IMR-90 (cell line): ENCODE data around the gene SOX6. TPM values are rescaled to one million over a fixed set of nuclear protein-coding genes. Genes with fewer than 3 reads are reported as not detected.

Experiments used
- ATAC-seq: fragments of 200-7000 bp; cut with Tn5 transposase; 2 replicates; pipeline ENCODE4 v1.9.1; 2020; ENCODE audit warnings: low read depth, mild to moderate bottlenecking, moderate library complexity
- Bru-seq: library from RNA; stranded (reverse); fragments of 400-500 nt; gene quantifications from one replicate; lab custom pipeline; 2021; lab: Mats Ljungman, UMichigan
- BruChase-seq, 2 experiments: library from RNA; stranded (reverse); fragments of 400-500 nt; gene quantifications; one replicate each; lab custom pipeline; 2021; lab: Mats Ljungman, UMichigan
- BruUV-seq: library from RNA; stranded (reverse); fragments of 400-500 nt; replicated peaks from 2 replicates; lab custom pipeline; 2021; lab: Mats Ljungman, UMichigan
- CTCF ChIA-PET: fragments of 300-600 bp; formaldehyde crosslinking; extraction: SDS; loops from one replicate; lab custom pipeline; 2021; ENCODE audit warnings: antibody characterized with exemption; lab: Yijun Ruan, JAX
- POLR2A ChIA-PET: fragments of 300-600 bp; sonication (Branson Sonifier 250); formaldehyde crosslinking; loops from one replicate; lab custom pipeline; 2022; ENCODE audit warnings: antibody characterized with exemption; ENCODE audit not compliant: unreplicated experiment; lab: Charles Lee
- DNase-seq: peaks from one replicate; pipeline ENCODE4 v3.0.0; 2013
- H2AFZ ChIP-seq: replicated peaks from 2 replicates; pipeline ENCODE3; 2013; ENCODE audit warnings: low read length, mild to moderate bottlenecking; ENCODE audit not compliant: poor library complexity
- H2AK5ac ChIP-seq: 2 replicates; pipeline ENCODE4 v1.6.1; 2013; ENCODE audit warnings: low read depth, low read length, inconsistent platforms
- H2AK9ac ChIP-seq: replicated peaks from 2 replicates; pipeline ENCODE3; 2013; ENCODE audit warnings: mild to moderate bottlenecking, low read depth, low read length, moderate library complexity; ENCODE audit not compliant: poor library complexity
- H2BK120ac ChIP-seq: 2 replicates; pipeline ENCODE4 v1.6.1; 2013; ENCODE audit warnings: low read depth, low read length, inconsistent platforms
- H2BK15ac ChIP-seq: 3 replicates; pipeline ENCODE4 v1.6.1; 2013; ENCODE audit warnings: low read depth, low read length, inconsistent platforms
- H2BK20ac ChIP-seq: 2 replicates; pipeline ENCODE4 v1.6.1; 2013; ENCODE audit warnings: low read depth, mild to moderate bottlenecking, inconsistent platforms, low read length, moderate library complexity
- H2BK5ac ChIP-seq: 2 replicates; pipeline ENCODE4 v1.6.1; 2013; ENCODE audit warnings: mild to moderate bottlenecking, low read depth, low read length, inconsistent platforms; ENCODE audit not compliant: poor library complexity, severe bottlenecking
- H3K14ac ChIP-seq: replicated peaks from 2 replicates; pipeline ENCODE4 v1.6.1; 2013; ENCODE audit warnings: low read depth, low read length, inconsistent platforms
- H3K18ac ChIP-seq: 2 replicates; pipeline ENCODE4 v1.6.1; 2013; ENCODE audit warnings: low read depth, low read length, control low read depth
- H3K23ac ChIP-seq: 2 replicates; pipeline ENCODE4 v1.6.1; 2013; ENCODE audit warnings: low read depth, low read length, inconsistent platforms
- H3K27ac ChIP-seq: 2 replicates; pipeline ENCODE4 v1.5.1; 2013; ENCODE audit warnings: mild to moderate bottlenecking, control low read depth, low read length; ENCODE audit not compliant: insufficient read depth
- H3K27me3 ChIP-seq: 2 replicates; pipeline ENCODE4 v1.6.1; 2013; ENCODE audit warnings: low read length; ENCODE audit not compliant: control insufficient read depth, insufficient read depth
- H3K36me3 ChIP-seq: 2 replicates; pipeline ENCODE4 v1.6.1; 2013; ENCODE audit warnings: low read length, mixed read lengths; ENCODE audit not compliant: control insufficient read depth, insufficient read depth
- H3K4ac ChIP-seq: 2 replicates; pipeline ENCODE4 v1.6.1; 2013; ENCODE audit warnings: low read depth, low read length, inconsistent platforms
- H3K4me1 ChIP-seq: 2 replicates; pipeline ENCODE4 v1.6.1; 2013; ENCODE audit warnings: low read length, mixed read lengths; ENCODE audit not compliant: control insufficient read depth, insufficient read depth
- H3K4me2 ChIP-seq: 2 replicates; pipeline ENCODE4 v1.6.1; 2013; ENCODE audit warnings: low read depth, mild to moderate bottlenecking, control low read depth, low read length, moderate library complexity
- H3K4me3 ChIP-seq: 2 replicates; pipeline ENCODE4 v1.5.1; 2013; ENCODE audit warnings: low read depth, mild to moderate bottlenecking, control low read depth, low read length, moderate library complexity; ENCODE audit not compliant: insufficient read depth
- H3K56ac ChIP-seq: 2 replicates; pipeline ENCODE4 v1.6.1; 2013; ENCODE audit warnings: low read length, inconsistent platforms; ENCODE audit not compliant: insufficient read depth; ENCODE audit errors: extremely low read depth
- H3K79me1 ChIP-seq, 2 experiments: 2 replicates each; pipeline ENCODE4 v1.6.1; 2013; ENCODE audit warnings: low read length in 2 of 2, inconsistent platforms in 1 of 2, low read depth in 1 of 2
- H3K9ac ChIP-seq: 2 replicates; pipeline ENCODE4 v1.6.1; 2013; ENCODE audit warnings: low read depth, low read length, control low read depth
- H3K9me1 ChIP-seq: 2 replicates; pipeline ENCODE4 v1.6.1; 2013; ENCODE audit warnings: low read length, inconsistent platforms; ENCODE audit not compliant: insufficient read depth
- H3K9me3 ChIP-seq: 2 replicates; pipeline ENCODE4 v1.6.1; 2013; ENCODE audit warnings: low read length; ENCODE audit not compliant: control insufficient read depth, insufficient read depth
- H4K20me1 ChIP-seq: 2 replicates; pipeline ENCODE4 v1.6.1; 2013; ENCODE audit warnings: low read length, inconsistent platforms; ENCODE audit not compliant: insufficient read depth
- H4K5ac ChIP-seq: 2 replicates; pipeline ENCODE4 v1.6.1; 2013; ENCODE audit warnings: mild to moderate bottlenecking, low read depth, low read length, control low read depth
- H4K8ac ChIP-seq, 2 experiments: 2 replicates each; pipeline ENCODE4 v1.6.1; 2013; ENCODE audit warnings: low read depth in 2 of 2, low read length in 2 of 2, control low read depth in 1 of 2, inconsistent platforms in 1 of 2
- H4K91ac ChIP-seq: 2 replicates; pipeline ENCODE4 v1.6.1; 2013; ENCODE audit warnings: low read depth, low read length, inconsistent platforms; ENCODE audit not compliant: insufficient read depth
- BHLHE40 ChIP-seq: fragments of 150-350 bp; IDR thresholded peaks from 2 replicates; pipeline ENCODE4 v1.6.1; 2016; ENCODE audit warnings: mild to moderate bottlenecking, low read depth, low read length
- CEBPB ChIP-seq: IDR thresholded peaks from 2 replicates; pipeline ENCODE4 v1.6.1; 2012; ENCODE audit warnings: low read depth, low read length, improper control_type of control experiment
- CHD1 ChIP-seq: IDR thresholded peaks from 2 replicates; pipeline ENCODE4 v1.6.1; 2012; ENCODE audit warnings: low read depth, low read length, improper control_type of control experiment
- CTCF ChIP-seq: conservative IDR thresholded peaks from 2 replicates; pipeline ENCODE4 v1.5.1; 2012; ENCODE audit warnings: mild to moderate bottlenecking, low read depth, low read length, improper control_type of control experiment
- ELK1 ChIP-seq: fragments of 150-350 bp; IDR thresholded peaks from 2 replicates; pipeline ENCODE4 v1.6.1; 2016; ENCODE audit warnings: low read depth, mild to moderate bottlenecking, low read length, moderate library complexity, borderline replicate concordance
- FOS ChIP-seq: fragments of 150-350 bp; IDR thresholded peaks from 2 replicates; pipeline ENCODE4 v1.6.1; 2016; ENCODE audit warnings: low read depth, low read length
- MAFK ChIP-seq: IDR thresholded peaks from 2 replicates; pipeline ENCODE4 v1.6.1; 2012; ENCODE audit warnings: low read depth, low read length, improper control_type of control experiment
- MAZ ChIP-seq: IDR thresholded peaks from 2 replicates; pipeline ENCODE4 v1.6.1; 2012; ENCODE audit warnings: low read depth, mild to moderate bottlenecking, low read length, improper control_type of control experiment, moderate library complexity, borderline replicate concordance
- NFE2L2 ChIP-seq: fragments of 150-350 bp; IDR thresholded peaks from 2 replicates; pipeline ENCODE4 v1.6.1; 2016; ENCODE audit warnings: low read depth, mild to moderate bottlenecking, low read length
- POLR2A ChIP-seq: IDR thresholded peaks from 2 replicates; pipeline ENCODE4 v1.6.1; 2012; ENCODE audit warnings: mild to moderate bottlenecking, low read depth, low read length
- RFX5 ChIP-seq: IDR thresholded peaks from 2 replicates; pipeline ENCODE4 v1.8.0; 2012; ENCODE audit warnings: low read depth, mild to moderate bottlenecking, low read length, moderate library complexity
- SMC3 ChIP-seq: fragments of 150-350 bp; IDR thresholded peaks from 2 replicates; pipeline ENCODE4 v1.6.1; 2016; ENCODE audit warnings: low read depth, mild to moderate bottlenecking, antibody characterized with exemption, low read length, moderate library complexity
- USF2 ChIP-seq: fragments of 150-350 bp; IDR thresholded peaks from 2 replicates; pipeline ENCODE4 v1.6.1; 2017; ENCODE audit warnings: mild to moderate bottlenecking, antibody characterized with exemption, low read length, low read depth
- WGBS, 2 experiments: methylation state at CpG; one replicate each; pipeline versions ENCODE4 v1.1.5 to v1.1.7; 2013; ENCODE audit warnings: missing lambda C conversion rate in 2 of 2; ENCODE audit not compliant: insufficient read length in 1 of 2; ENCODE audit errors: extremely low coverage in 2 of 2; 5-methylcytosine and 5-hydroxymethylcytosine counted together
- dilution Hi-C: fragments of 300-500 bp; cut with HindIII; formaldehyde crosslinking; loops from one replicate; pipeline ENCODE4 v1.14.3; 2018; ENCODE audit warnings: low sequenced_read_pairs; ENCODE audit not compliant: unreplicated experiment
- in situ Hi-C: fragments of 300-500 bp; cut with MboI; formaldehyde crosslinking; loops from 3 replicates; pipeline ENCODE4 v1.14.3; 2019; ENCODE audit warnings: low sequenced_read_pairs, inconsistent platforms, mixed read lengths
- intact Hi-C: fragments of 100-400 bp; cut with micrococcal nuclease; formaldehyde crosslinking; loops from 2 replicates; pipeline ENCODE4 v1.10.0; 2022
- long read RNA-seq: library from polyadenylated mRNA; unstranded; transcript quantifications from one replicate; pipeline ENCODE4 v2.0.0, GENCODE V29; 2021; ENCODE audit not compliant: unreplicated experiment
- polyA plus RNA-seq, 3 experiments: library from polyadenylated mRNA; depleted of rRNA; stranded (reverse); fragments of >200 nt; gene quantifications; 2 replicates each; pipeline ENCODE4 v1.2.3, GENCODE V29; 2012; ENCODE audit warnings: low replicate concordance in 1 of 3
- total RNA-seq: library from RNA; depleted of rRNA; stranded (reverse); fragments of >200 nt; gene quantifications from 2 replicates; pipeline ENCODE4 v1.2.3, GENCODE V29; 2012; rRNA removed

The SOX6 gene
- total RNA-seq = 7.7 and 12.5 TPM in 2 replicates
- polyA plus RNA-seq (2012; rRNA removed) = 1.7 and 2.0 TPM in 2 replicates
- 0.84 and 1.5 TPM in 2 replicates for polyA plus RNA-seq (2012; cell fraction: cytosol; rRNA removed)
- 2.7 and 6.4 TPM in 2 replicates for polyA plus RNA-seq (2012; cell fraction: nucleus; rRNA removed; ENCODE audit: low replicate concordance)
- Bru-seq, nascent RNA = percentile 81 among the genes with signal in this experiment
- BruChase-seq, experiment 1, labeled RNA remaining after a 6-hour chase = percentile 52 among the genes with signal in this experiment
- BruChase-seq, experiment 2, labeled RNA remaining after a 2-hour chase = percentile 66 among the genes with signal in this experiment
- long read RNA-seq, partial matches to known transcripts = 0 of 6 reads
- long read RNA-seq, other reads (novel, unspliced or antisense) = 6 of 6 reads

- no peak within 1 kb of the TSS for H4K91ac ChIP-seq
- H4K20me1 ChIP-seq = no peaks in the 10 kb centered on the region
- intact Hi-C loops (no loop called here), in situ Hi-C loops (no loop called here), dilution Hi-C loops (no loop called here)
- H2AFZ ChIP-seq = no peak within 1 kb of the TSS
- H3K36me3 ChIP-seq = no peaks in the 10 kb centered on the region
- H3K14ac ChIP-seq = 0 out of 2 replicates have a peak within 1 kb of the TSS, but pooled peaks have one; percentile 13
- no peaks in the 10 kb centered on the region for H3K9me3 ChIP-seq
- H3K23ac ChIP-seq = no peak within 1 kb of the TSS
- no peak within 1 kb of the TSS for H2BK15ac ChIP-seq
- CTCF ChIA-PET = interaction anchor here (0.6 to 0.7 kb wide), 2 partner anchors 68 to 320 kb away, joined by 3 to 6 read pairs; no protein-coding TSS in a partner anchor
- H3K4me2 ChIP-seq = no peak within 1 kb of the TSS
- peak; percentile 77 for ATAC-seq
- no TSS peak for BruUV-seq
- H3K18ac ChIP-seq = no peak within 1 kb of the TSS
- no peak within 1 kb of the TSS for H2AK9ac ChIP-seq
- H3K79me1 ChIP-seq = peaks cover 0 to 4% of the 10 kb centered on the region in 2 experiments; a peak in 1 of 4 replicates
- peaks cover 7% of the 10 kb centered on the region; the same call in 1 of the 2 replicates for H3K4me1 ChIP-seq
- H2AK5ac ChIP-seq = no peak within 1 kb of the TSS
- no peak within 1 kb of the TSS for H4K8ac ChIP-seq
- no peak within 1 kb of the TSS for H2BK5ac ChIP-seq
- POLR2A ChIA-PET = no interaction called here
- no peaks in the 10 kb centered on the region for H3K27me3 ChIP-seq
- DNase-seq = peak; percentile 67
- no peak within 1 kb of the TSS for H2BK20ac ChIP-seq
- H3K4ac ChIP-seq = no peak within 1 kb of the TSS
- H3K27ac ChIP-seq = no peak within 1 kb of the TSS
- no peak within 1 kb of the TSS for H3K9ac ChIP-seq
- WGBS, 2 experiments = 100% methylated on average over 1 of the region's 3 CpGs; no CpG with 5 or more reads in 1 of the 2 experiments
- no peak within 1 kb of the TSS for H4K5ac ChIP-seq
- no peak within 1 kb of the TSS for H3K4me3 ChIP-seq
- H3K9me1 ChIP-seq = no peaks in the 10 kb centered on the region
- no peak within 1 kb of the TSS; the same call in 1 of the 2 replicates for H2BK120ac ChIP-seq
- H3K56ac ChIP-seq = no peak within 1 kb of the TSS; the same call in 1 of the 2 replicates
- TF ChIP-seq USF2 (no peak), NFE2L2 (no peak), SMC3 (no peak), MAZ (no peak), MAFK (no peak), CHD1 (no peak), CEBPB (no peak), CTCF (no peak), FOS (no peak), BHLHE40 (no peak), ELK1 (no peak), POLR2A (no peak), RFX5 (no peak)
These were observed at the start of gene SOX6 for GRCh38 chr11:16356057-16356760. Gene SOX6, minus strand, starts transcription at chr11:16356546. Its CDS starts 15,298 bp downstream, at chr11:16341248.
